ENCODE data around the gene MAST4.
"Not testable (repeated sequence)": the region's sequence is repeated elsewhere in the genome, so short reads cannot be mapped to it uniquely, and the experiment has no call there.

The MAST4 gene

DNA sequence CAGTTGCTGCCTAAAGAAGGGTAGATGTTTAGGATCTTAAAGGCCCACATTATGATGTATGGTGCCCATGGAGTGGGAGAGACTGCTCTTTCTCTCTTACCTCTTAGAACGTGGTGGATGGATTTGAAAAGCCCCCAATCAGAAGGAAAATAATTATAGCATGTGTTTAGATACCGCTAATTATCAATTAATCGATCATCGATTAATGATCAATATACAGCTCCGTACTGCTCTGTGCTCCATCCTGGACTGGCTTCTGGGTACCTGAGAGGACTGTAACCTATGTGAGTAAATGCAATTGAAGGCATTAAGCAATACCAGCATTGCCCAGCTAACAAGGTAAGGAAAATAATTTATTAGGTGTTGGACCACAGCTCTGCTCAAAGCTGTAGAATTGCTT lies 149.1 kb downstream of the MAST4 start:
- no peak for DNase-seq (ENCODE audit: low spot score)

DNA sequence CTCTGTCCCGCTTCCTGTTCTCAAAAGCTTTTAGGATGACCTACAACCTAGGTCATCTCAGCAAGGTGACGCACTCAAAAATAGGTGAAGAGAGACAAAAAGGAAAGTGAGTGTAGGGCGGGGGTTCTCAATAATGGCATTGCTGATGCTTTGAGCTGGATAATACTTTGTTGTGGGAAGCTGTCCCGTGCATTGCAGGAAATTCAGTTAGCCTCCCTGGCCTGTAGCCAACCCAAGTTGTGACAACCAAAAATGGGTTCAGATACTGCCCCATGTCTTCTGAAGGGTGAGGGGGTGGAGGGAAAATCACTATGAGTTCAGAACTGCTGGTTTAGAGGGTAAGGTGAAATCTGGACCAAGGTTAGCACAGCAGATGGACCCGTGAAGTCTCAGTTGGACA lies 151.4 kb downstream of the MAST4 start:
- DNase-seq (ENCODE audit: low spot score): no peak

DNA sequence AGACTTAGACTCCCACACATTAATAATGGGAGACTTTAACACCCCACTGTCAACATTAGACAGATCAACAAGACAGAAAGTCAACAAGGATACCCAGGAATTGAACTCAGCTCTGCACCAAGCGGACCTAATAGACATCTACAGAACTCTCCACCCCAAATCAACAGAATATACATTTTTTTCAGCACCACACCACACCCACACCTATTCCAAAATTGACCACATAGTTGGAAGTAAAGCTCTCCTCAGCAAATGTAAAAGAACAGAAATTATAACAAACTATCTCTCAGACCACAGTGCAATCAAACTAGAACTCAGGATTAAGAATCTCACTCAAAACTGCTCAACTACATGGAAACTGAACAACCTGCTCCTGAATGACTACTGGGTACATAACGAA lies 156.5 kb downstream of the MAST4 start:
- DNase-seq (ENCODE audit: low spot score): not testable (repeated sequence)

DNA sequence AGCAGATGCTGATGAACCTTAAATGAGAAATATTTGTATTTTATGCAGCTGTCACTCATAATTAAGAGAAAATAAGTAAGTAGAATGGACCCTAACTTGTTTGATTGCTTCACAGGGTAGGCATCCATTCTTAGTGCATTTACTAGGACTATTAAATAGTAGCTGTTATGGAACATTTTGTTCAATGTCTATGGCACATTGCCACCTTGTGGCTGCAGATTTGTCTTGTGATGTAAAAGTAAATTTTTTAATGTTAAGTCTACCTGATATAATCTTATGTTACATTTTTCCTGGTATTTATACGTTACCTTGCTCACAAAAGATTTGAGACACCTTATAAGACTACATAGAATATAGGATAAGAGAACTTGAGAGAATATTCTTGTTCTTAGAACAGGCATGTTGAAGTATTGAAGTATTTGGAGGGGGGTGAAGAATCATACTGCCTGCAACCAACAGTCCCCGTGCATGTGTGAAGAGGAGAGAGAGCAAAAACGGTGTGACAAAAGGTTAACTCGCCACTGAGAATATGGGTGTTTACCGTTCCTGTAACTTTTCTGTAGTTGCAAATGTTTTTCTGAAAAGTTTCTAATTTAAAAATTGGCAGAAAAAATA lies 161.1 kb downstream of the MAST4 start:
- DNase-seq (ENCODE audit: low spot score): peak; percentile 48

DNA sequence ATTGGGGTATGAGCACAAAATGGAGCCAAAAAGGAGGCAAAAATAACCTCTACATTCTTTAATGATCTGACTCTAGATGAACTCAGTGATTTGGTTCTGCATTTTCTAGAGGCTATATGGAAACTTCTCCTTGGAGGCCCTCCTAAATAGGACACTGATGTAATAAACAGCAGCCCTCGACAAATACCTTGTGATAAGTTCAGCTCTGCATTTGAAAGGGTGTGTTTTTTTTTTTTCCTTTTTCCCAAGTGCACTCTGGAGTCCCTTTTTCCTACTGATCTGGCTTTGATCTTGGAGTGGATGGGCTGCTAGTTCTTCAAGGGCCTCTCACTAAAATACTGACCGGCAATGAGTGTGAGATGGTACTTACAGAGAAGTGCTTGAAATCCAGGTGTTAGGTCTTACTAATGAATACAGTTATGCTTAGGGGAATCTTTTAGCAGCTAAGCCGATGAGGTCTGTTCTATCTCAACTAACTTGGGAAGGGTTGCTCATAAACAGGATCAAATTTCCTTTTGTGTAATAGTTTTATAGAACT lies 161.7 kb downstream of the MAST4 start:
- no peak for DNase-seq (ENCODE audit: low spot score)

DNA sequence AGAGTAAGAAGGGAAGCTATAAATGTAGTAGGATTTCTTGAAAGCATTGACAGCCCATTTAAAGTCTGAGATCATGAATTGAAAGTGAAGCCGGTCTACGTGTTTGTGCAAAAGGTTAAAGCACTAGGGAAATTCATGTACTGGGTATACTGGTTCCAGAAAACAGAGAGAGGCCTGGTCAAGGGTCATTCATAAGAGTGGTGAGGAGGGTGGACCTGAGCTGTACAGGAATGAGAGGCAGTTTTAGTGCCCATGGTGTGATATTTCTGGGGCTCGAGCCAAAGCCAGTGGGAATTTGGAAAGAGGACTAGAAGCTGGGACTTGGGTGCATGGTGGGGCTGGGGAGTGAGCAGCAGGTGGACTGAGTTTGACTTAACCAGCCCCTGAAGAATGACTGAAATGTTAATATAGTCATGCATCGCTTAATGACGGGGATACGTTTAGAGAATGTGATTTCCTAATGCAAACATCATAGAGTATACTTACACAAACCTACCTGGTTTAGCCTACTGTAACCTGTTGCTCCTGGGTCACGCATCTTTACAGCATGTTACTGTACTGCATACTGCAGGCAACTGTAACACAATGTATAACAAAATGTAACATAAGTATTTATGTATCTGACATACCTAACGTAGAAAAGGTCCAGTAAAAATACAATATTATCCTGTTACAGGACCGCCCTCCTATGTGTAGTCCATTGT lies 173.0 kb downstream of the MAST4 start:
- DNase-seq (ENCODE audit: low spot score): no peak

DNA sequence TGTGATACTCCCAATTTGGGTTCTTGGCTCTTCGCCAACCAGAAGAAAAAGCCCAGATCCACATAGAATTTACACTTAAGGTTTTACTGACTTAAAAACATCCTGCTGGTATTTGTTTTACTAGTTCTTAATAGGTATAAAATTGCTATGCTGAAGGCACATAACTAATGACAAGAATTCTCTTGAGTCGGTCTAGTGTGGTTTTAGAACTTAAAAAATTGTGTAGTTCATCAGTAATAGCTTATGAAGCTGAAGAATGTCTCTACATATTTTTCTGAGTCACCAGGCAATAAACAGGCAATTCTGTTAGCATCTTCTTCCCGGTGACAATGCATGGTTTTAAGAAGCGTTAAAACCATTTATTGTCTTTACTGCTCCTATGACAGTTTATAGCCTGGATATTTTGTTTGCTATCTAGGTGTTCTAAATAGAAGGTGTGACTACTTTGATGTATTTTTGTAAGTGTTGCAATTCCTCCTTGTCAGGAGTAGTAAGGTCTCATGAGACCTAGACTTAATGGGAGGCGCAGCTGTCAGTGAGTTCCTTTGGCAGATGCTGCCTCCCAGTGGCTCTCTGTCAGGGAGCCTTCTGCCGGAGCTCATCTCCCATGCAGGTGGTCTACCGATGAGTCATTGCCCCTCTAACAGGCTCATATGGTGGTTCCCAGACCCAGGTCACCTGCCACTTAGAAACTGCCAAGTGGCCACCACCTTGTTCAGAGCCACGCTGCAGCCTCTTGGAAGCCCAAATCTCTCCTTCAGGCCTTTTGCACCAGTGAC lies 173.8 kb downstream of the MAST4 start:
- DNase-seq (ENCODE audit: low spot score): no peak

DNA sequence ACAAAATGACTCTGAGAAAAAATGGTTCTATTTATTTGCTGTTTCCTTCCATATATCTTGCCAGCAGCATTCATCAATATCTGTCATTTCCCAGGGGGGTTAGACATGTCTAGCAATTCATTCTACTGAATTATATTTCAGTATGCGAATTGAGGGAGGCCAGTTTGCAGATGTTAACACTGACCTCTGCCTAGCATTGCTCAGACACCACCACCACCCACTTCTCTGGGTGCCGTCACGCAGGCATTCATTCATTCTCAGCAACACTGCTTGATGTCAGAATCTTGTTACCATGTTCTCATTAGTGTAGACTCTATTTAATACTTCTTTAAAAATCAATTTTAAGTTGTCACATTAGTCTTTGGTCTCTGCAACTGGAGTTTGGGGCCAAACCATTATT lies 181.7 kb downstream of the MAST4 start:
- DNase-seq (ENCODE audit: low spot score): no peak

DNA sequence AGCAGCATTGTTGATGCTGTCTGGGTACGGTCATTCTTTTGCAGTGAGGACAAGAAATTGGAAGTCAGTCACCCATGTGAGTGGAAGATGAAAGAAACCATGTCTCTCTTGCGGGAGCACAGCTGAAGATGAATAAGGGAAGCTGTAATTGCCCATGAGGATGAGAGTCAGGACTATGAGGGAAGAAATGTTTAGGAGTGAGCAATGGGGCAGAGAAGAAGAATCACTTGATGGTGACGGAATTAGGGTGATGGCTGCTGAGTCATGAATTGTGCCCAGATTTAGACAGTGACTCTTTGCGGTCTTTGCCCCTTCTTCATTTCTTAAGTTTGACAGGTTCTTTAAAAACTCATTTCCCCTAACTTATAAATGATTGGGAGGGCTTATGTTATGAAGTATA lies 183.3 kb downstream of the MAST4 start:
- no peak for DNase-seq (ENCODE audit: low spot score)

DNA sequence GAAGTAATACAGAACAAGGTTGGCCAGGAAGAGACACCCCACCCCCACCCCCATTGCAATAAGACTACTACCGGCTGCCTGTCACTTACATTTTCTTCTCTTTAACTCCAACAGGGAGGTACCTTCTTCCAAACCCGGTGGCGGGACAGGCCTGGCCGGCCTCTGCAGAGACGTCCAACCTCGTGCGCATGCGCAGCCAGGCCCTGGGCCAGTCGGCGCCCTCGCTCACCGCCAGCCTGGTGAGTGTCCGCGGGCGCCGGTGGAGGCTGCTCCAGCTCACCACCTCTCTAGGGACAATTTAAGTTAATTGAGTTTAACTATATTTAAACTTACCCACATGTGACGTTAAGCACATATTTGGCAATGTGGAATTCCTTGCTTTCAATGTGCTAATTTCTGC lies 192.4 kb downstream of the MAST4 start:
- no peak for DNase-seq (ENCODE audit: low spot score)

DNA sequence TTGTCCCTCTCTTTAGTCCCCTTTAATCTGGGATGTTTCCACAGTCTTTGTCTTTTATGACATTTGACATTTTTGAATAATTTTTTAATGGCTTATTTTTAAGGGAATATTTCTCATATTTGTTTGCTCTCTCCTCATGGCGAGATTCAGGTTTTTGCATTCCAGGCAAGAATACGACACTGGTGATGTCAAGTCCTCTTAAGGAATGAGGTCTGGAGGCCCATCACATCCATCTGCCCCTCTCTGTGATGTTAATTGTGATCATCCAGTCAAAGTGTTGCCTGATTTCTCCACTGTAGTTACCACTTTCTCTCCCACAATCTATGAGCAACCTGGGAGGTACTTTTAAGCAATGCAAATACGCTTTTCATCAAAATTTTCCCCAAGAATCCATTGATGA lies 193.2 kb downstream of the MAST4 start:
- DNase-seq (ENCODE audit: low spot score): no peak

DNA sequence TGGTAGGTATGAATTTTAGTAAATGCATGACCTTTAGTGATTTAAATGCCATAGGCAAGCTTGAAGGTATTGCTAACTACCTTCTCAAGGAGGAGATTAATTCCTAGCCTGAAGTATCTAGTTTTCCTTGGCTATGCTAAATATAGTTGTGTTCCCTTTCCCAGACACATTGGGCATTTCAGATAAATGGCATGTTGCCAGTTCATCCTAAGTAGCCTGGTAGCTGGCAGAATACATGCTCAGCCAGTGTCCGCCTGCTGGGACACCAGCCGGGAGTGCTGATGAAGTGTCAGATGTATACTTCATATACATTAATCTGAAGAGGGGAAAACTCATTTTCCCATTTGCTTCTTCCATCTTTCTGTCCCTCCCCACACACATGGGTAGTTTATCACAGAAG lies 196.9 kb downstream of the MAST4 start:
- DNase-seq (ENCODE audit: low spot score): no peak

DNA sequence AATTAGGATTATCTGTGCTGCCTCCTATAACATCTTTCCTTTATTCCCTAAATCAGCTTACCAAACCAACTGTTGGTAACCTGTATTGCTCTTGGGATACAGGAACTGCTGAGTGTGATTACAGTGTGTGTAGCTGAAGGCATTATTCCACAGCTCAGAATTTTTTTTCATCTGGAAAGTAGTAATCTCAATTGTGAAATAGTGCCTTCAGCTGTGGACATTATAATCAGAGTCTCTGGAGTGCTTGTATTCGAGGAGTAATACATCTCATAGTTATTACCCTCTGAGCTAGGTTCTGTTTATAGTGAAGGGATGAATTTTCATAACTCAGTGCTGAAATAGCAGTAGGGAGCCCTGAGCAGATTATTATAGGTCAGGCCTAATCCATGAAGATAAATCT lies 199.5 kb downstream of the MAST4 start:
- DNase-seq (ENCODE audit: low spot score): no peak

DNA sequence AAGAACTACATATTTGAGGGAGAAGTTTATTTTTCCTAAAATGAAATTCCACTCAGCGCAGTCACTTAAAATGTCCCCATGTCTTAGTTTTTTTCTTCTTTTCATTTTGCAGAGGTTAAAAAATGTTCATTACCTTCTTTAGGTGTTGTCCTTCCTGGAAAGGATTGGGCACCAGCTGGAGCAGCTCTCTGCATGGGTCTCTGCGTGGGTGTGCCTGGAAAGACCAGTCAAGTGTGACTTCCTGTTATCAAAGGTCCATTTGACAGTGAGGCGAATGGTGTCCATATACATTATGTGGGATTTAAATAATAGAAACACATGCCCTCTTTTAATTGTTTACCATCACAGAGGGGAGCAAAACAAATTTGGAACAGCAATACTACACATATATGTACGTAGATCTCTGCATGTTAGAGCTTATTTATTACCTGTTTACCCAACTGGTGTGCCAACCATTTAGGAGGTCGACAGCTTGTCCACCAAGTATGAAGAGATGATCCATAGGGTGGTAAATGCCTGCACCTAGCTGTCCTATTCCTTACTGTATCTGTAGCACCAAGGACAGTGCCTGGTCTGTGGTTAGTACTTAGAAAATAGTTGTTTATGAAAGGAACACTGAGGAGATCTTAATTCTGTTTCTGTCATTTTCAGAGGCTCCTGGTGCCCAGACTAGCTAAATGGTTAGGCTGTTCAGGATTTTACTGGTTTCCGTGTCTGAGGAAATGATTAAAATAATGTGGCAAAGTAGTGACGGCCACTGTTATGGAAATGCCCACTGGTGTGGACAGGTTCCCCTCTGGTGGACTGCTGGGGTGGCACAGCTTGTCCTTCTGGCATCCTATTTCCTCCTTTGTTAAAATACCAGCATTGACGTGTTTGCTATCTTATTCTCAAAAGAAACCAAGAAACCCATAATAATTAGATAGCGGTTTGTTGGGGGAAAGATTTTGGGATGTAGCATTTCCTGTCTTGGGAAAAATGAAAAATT lies 200.4 kb downstream of the MAST4 start:
- no peak for DNase-seq (ENCODE audit: low spot score)

DNA sequence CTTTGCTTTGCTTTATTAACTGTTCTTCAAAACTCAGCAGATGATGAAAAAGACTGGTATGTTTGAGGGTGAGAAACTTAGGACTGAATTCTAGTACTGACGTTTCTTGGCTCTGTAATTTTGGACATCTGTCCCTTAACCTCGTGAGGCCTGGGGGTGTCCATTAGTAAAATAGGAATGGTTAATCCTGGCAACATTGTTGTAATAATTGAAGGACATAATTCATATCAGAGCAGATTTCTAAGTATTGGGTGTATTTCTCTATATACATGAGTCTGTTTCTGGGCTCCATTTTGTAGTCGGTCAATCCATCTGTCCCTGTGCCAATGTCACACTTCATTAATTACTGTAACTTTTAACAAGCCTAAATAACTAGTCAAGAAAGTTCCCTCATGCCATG lies 206.7 kb downstream of the MAST4 start:
- DNase-seq (ENCODE audit: low spot score): no peak

DNA sequence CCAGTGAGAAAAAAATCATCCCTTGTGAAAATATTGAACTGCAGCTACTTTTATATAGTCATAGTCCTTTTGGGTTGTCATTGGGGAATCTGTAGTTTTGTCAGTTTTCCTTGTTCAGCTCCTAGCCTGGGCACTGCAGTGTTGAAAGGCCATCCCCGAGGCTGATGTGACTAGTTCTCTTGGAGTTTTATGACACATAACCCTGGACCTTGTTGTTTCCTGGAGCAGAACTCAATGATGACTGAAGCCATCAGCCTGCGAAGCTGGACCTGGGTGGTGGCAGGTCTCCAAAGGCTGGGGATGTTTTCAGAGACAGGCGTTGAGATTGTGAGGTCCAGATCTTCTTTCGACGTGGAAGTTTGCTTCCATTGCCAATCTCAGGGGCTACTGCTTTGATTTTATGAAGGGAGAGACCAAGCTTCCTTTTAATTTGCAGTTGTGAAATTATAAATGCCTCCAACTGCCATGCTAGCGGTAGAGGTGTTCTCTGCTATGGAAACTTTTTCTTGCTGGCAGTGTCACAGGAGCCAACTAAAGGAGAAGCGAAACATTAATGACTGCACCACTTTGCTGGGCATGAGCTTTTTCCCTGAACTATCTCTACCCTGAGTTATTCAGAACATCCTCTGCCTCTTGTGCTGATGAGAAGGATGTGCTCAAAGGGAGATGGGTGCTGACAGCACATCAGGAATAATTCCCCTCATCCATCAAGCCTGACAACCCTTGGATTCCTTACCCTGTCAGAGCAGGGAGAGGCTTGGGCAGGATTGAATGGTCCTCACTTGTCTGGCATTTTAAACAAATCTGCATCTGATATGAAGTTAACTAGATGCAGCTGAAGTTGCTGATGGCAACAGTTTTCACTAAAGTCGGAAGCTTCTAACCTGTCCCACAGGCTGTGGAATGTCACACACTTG lies 209.6 kb downstream of the MAST4 start:
- DNase-seq (ENCODE audit: low spot score): no peak

DNA sequence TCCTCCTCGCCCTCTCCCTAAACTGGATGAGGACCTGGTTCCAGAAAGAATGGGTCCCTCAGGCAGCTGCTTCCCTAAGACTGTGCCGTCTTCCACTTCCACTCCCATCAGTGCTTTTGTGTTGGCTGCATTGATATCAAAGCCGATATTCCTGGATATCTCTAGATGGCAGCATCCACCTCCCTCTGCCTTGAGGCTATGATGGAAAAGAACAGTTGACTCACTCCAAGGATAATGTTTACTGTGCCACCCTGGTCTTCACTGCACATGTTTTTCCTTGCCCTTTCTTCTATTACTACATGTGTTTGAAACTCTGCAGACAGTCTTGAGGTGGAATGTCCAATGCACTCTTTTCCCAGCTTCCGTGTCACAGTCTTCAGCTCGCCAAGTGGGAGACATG lies 211.6 kb downstream of the MAST4 start:
- no peak for DNase-seq (ENCODE audit: low spot score)

DNA sequence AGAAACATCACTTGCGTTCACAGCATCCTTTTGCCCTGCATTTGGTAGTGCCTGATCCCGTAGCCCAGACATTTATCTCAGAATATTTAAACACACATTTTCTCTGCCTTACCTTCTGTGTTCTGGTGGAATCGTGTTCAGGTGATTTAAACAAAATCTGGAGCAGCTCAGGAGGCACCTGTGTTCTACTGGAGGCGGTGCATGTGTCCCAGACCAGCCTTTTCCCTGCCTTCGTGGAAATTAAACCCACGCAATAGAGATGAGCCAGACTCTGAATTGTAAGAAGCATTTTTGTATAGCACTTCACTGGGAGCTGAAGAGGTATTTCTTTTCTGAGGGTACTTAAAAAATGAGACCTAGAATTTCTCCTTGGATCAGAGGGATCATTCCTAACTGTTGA lies 212.5 kb downstream of the MAST4 start:
- DNase-seq (ENCODE audit: low spot score): no peak

DNA sequence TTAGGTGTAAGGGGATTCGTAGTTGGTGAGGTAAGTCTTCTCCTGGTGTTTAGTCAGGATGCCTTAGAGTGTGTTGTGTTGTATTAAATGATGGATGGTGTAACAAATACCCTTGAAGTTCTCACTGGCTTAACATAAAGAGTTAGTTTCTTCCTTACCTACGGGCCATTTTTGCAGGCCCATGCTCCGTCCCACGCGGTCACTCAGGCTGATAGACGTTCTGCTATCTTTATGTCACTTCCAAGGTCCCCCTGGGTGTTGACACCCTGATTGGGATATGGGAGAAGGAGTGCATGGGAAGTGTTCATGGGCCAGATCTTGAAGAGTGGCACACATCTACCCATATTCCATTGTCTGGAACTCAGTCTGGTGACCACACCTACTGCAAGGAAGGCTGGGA lies 214.0 kb downstream of the MAST4 start:
- no peak for DNase-seq (ENCODE audit: low spot score)

DNA sequence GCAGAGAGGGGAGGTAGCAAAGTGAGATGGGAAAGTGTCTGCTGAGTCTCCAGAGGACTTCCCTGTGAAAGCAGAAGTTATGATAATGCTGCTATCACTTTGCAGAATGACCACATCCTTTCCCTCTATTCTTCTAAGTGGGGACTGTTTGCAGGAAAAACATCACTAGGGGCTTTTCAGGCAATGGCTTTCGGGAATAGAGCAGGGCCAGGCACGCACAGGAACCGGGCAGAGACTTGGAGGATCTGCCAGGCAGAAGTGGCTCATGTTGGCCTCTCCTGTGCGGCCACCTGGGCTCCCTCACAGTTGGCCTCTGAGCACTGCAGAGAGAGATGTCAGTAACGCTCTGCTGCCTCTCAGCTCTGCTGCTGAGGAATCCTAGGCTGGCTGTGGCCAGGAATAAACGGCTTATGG lies 214.7 kb downstream of the MAST4 start:
- no peak for DNase-seq (ENCODE audit: low spot score)

DNA sequence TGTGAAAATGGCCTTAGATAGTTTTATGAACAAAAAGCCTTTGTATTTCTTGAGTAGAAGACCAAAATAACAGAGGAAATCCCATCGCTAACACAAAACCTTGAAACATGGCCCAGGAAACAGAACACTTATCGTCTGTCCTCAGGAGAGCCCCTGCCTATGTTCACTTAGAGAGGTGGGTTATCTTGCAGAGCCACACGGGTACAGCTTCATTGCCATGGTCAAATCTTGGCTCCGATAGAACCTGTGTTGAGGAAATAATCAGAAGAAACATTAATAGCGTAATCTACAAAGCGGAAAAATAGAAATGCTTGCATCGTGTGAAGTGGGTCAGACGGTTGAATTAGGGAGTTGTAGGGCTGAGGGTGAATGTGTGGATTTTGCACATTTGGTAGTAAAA lies 216.1 kb downstream of the MAST4 start:
- DNase-seq (ENCODE audit: low spot score): no peak

All from hematopoietic multipotent progenitor cell treated with erythropoietin and hydrocortisone succinate and interleukin-3 and kit ligand, for 15 days (in vitro differentiated cells).